Measurements from ENCODE around the gene HSPA12A. TPM values are rescaled to one million over a fixed set of nuclear protein-coding genes. Genes with fewer than 3 reads are reported as not detected.
A peak's percentile ranks its signal among the peaks of the same experiment; 100 is the strongest.

Gene HSPA12A
- total RNA-seq, 2 donors from 2014 or later: 13.9 to 15.4 TPM

DNA sequence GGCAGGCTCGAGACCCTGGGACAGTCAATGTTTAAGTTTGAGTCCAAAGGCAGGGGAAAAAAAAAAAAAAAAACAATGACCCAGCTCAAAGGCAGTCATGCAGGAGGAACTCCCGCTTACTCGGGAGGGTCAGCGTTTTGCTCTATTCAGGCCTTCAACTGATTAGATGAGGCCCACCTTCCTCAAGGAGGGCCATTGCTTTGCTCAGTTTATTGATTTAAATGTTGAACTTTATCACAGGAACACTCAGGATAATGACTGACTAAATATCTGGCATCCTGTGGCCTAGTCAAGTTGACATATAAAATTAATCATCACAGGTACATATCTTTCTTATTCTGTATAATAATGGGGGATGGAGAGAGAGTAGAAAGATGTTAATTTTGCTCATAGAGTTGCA lies 52.6 kb downstream of the HSPA12A start:
- TF ChIP-seq, protein P1, sequence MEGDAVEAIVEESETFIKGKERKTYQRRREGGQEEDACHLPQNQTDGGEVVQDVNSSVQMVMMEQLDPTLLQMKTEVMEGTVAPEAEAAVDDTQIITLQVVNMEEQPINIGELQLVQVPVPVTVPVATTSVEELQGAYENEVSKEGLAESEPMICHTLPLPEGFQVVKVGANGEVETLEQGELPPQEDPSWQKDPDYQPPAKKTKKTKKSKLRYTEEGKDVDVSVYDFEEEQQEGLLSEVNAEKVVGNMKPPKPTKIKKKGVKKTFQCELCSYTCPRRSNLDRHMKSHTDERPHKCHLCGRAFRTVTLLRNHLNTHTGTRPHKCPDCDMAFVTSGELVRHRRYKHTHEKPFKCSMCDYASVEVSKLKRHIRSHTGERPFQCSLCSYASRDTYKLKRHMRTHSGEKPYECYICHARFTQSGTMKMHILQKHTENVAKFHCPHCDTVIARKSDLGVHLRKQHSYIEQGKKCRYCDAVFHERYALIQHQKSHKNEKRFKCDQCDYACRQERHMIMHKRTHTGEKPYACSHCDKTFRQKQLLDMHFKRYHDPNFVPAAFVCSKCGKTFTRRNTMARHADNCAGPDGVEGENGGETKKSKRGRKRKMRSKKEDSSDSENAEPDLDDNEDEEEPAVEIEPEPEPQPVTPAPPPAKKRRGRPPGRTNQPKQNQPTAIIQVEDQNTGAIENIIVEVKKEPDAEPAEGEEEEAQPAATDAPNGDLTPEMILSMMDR (conservative IDR thresholded peaks at IDR 0.05): no peak
- H3K27ac ChIP-seq (ENCODE audit: low read depth, low read length): no peak overlapping the region
- Mint-ChIP-seq H3K36me3 (ENCODE audit: low read depth) (no peaks in the 10 kb centered on the region), H3K27ac (no peak overlapping the region), H3K4me3 (no peak overlapping the region), H3K27me3 (ENCODE audit: insufficient read depth) (no peaks in the 10 kb centered on the region), H3K9me3 (no peaks in the 10 kb centered on the region), H3K4me1 (peaks cover 47% of the 10 kb centered on the region)
- 89 to 95% methylated on average over 3 to 4 of the region's 4 CpGs for WGBS, 2 experiments (ENCODE audit: insufficient coverage in 1 of 2, insufficient read length in 1 of 2)
- H3K4me3 ChIP-seq (ENCODE audit: low read length): no peak overlapping the region
- no peaks in the 10 kb centered on the region for H3K27me3 ChIP-seq (ENCODE audit: control insufficient read depth, insufficient read depth, low read length, poor library complexity, severe bottlenecking)
- H3K9me3 ChIP-seq (ENCODE audit: control insufficient read depth, low read length): no peaks in the 10 kb centered on the region
- H3K36me3 ChIP-seq (ENCODE audit: control insufficient read depth, insufficient read depth, low read length): no peaks in the 10 kb centered on the region
- no peak overlapping the region for H3K9ac ChIP-seq (ENCODE audit: extremely low read depth, low read length, poor library complexity, severe bottlenecking)
- DNase-seq: no peak
- H3K4me1 ChIP-seq (ENCODE audit: control insufficient read depth, insufficient read depth, low read length): peaks cover 6% of the 10 kb centered on the region

- Mint-ChIP-seq H3K36me3 (ENCODE audit: low read depth) (no peaks in the 10 kb centered on the region), H3K4me1 (peaks cover 45% of the 10 kb centered on the region)
Measured at GRCh38 chr10:116688741-116689495, 53.4 kb downstream of the HSPA12A start.

GRCh38 chr10:116688241-116688711 lies 54.1 kb downstream of the HSPA12A start:
- TF ChIP-seq, protein P1 (conservative IDR thresholded peaks at IDR 0.05): no peak
- no peaks in the 10 kb centered on the region for H3K27me3 Mint-ChIP-seq (ENCODE audit: insufficient read depth)
- H3K9me3 Mint-ChIP-seq: no peaks in the 10 kb centered on the region
- Histone ChIP-seq H3K9me3 (ENCODE audit: control insufficient read depth, low read length) (no peaks in the 10 kb centered on the region), H3K4me3 (ENCODE audit: low read length) (no peak overlapping the region), H3K4me1 (ENCODE audit: control insufficient read depth, insufficient read depth, low read length) (peaks cover 13% of the 10 kb centered on the region), H3K9ac (ENCODE audit: extremely low read depth, low read length, poor library complexity, severe bottlenecking) (no peak overlapping the region), H3K36me3 (ENCODE audit: control insufficient read depth, insufficient read depth, low read length) (no peaks in the 10 kb centered on the region), H3K27ac (ENCODE audit: low read depth, low read length) (no peak overlapping the region), H3K27me3 (ENCODE audit: control insufficient read depth, insufficient read depth, low read length, poor library complexity, severe bottlenecking) (no peaks in the 10 kb centered on the region)
- H3K4me3 Mint-ChIP-seq: no peak overlapping the region
- 70 to 79% methylated on average over 6 to 7 of the region's 7 CpGs for WGBS, 2 experiments (ENCODE audit: insufficient coverage in 1 of 2, insufficient read length in 1 of 2)
- H3K27ac Mint-ChIP-seq: no peak overlapping the region
- peaks cover 44% of the 10 kb centered on the region for H3K4me1 Mint-ChIP-seq
- no peaks in the 10 kb centered on the region for H3K36me3 Mint-ChIP-seq (ENCODE audit: low read depth)
- DNase-seq: peak; percentile 76

More at GRCh38 chr10:116688741-116689495, 53.4 kb downstream of the HSPA12A start:
- no peaks in the 10 kb centered on the region for H3K27me3 Mint-ChIP-seq (ENCODE audit: insufficient read depth)
- 78 to 100% methylated on average over 2 to 7 of the region's 7 CpGs for WGBS, 2 experiments (ENCODE audit: insufficient coverage in 1 of 2, insufficient read length in 1 of 2)
- Histone ChIP-seq H3K36me3 (ENCODE audit: control insufficient read depth, insufficient read depth, low read length) (no peaks in the 10 kb centered on the region), H3K27me3 (ENCODE audit: control insufficient read depth, insufficient read depth, low read length, poor library complexity, severe bottlenecking) (no peaks in the 10 kb centered on the region), H3K27ac (ENCODE audit: low read depth, low read length) (no peak overlapping the region), H3K4me1 (ENCODE audit: control insufficient read depth, insufficient read depth, low read length) (peaks cover 9% of the 10 kb centered on the region), H3K9me3 (ENCODE audit: control insufficient read depth, low read length) (no peaks in the 10 kb centered on the region), H3K9ac (ENCODE audit: extremely low read depth, low read length, poor library complexity, severe bottlenecking) (no peak overlapping the region), H3K4me3 (ENCODE audit: low read length) (no peak overlapping the region)
- no peak for DNase-seq
- TF ChIP-seq, protein P1 (conservative IDR thresholded peaks at IDR 0.05): no peak
- no peaks in the 10 kb centered on the region for H3K9me3 Mint-ChIP-seq
- H3K27ac Mint-ChIP-seq: no peak overlapping the region
- no peak overlapping the region for H3K4me3 Mint-ChIP-seq

Measured in endodermal cell (in vitro differentiated cells).